Kidney epithelial cell (primary cell): ENCODE data around the gene TSSC4. TPM values are rescaled to one million over a fixed set of nuclear protein-coding genes. Genes with fewer than 3 reads are reported as not detected.

Experiments
- DNase-seq: peaks from one replicate; pipeline ENCODE4 v3.0.0-alpha.2; 2010; ENCODE audit warnings: low read depth
- H3K27me3 ChIP-seq: 2 replicates; pipeline ENCODE4 v1.6.0; 2011; ENCODE audit warnings: low read length; ENCODE audit not compliant: control insufficient read depth, insufficient read depth
- H3K36me3 ChIP-seq: 2 replicates; pipeline ENCODE4 v1.5.1; 2011; ENCODE audit warnings: low read length; ENCODE audit not compliant: control insufficient read depth, insufficient read depth
- H3K4me3 ChIP-seq: 2 replicates; pipeline ENCODE4 v1.5.1; 2011; ENCODE audit warnings: low read depth, mild to moderate bottlenecking, control low read depth, low read length
- CTCF ChIP-seq: IDR thresholded peaks from 2 replicates; pipeline ENCODE4 v1.5.1; 2011; ENCODE audit warnings: mild to moderate bottlenecking, moderate library complexity, low read length, control low read depth, inconsistent platforms; ENCODE audit not compliant: insufficient read depth, poor library complexity, severe bottlenecking
- total RNA-seq: library from RNA; depleted of rRNA; stranded (reverse); fragments of >200 nt; gene quantifications from 2 replicates; pipeline ENCODE4 v1.2.3, GENCODE V29; 2015

Gene TSSC4
- total RNA-seq, 1 donor from 2014 or later, result 62.0 TPM

GRCh38 chr11:2451336-2451735, 50.8 kb downstream of the TSSC4 start:
- DNase-seq, result no peak
- no peak overlapping the region for H3K4me3 ChIP-seq
- no peaks in the 10 kb centered on the region for H3K36me3 ChIP-seq
- no peak for TF ChIP-seq CTCF
- H3K27me3 ChIP-seq, result peaks cover 21% of the 10 kb centered on the region

- Histone ChIP-seq H3K27me3 (peaks cover 15% of the 10 kb centered on the region), H3K4me3 (no peak overlapping the region), H3K36me3 (no peaks in the 10 kb centered on the region)
- TF ChIP-seq CTCF, result no peak
- no peak for DNase-seq
Measured at GRCh38 chr11:2451916-2452315, 51.4 kb downstream of the TSSC4 start.

- Histone ChIP-seq H3K27me3 (peaks cover 12% of the 10 kb centered on the region), H3K4me3 (no peak overlapping the region), H3K36me3 (no peaks in the 10 kb centered on the region)
- no peak for DNase-seq
- no peak for TF ChIP-seq CTCF
Measured at GRCh38 chr11:2452321-2453012, 51.9 kb downstream of the TSSC4 start.

- H3K36me3 ChIP-seq, result no peaks in the 10 kb centered on the region
- no peak overlapping the region for H3K4me3 ChIP-seq
- peaks cover 5% of the 10 kb centered on the region for H3K27me3 ChIP-seq
- DNase-seq, result no peak
- no peak for TF ChIP-seq CTCF
Measured at GRCh38 chr11:2453436-2453835, 52.9 kb downstream of the TSSC4 start.

Other genes starting within 250 kb of the TSSC4 start
- not detected in 2 replicates for gene INS, start 239.5 kb upstream of the TSSC4 start, total RNA-seq
- gene TH, start 228.9 kb upstream of the TSSC4 start, total RNA-seq, result not detected in 2 replicates
- gene ASCL2, start 130.2 kb upstream of the TSSC4 start, total RNA-seq, result 0.21 TPM in 1 of 2 replicates, not detected in the other
- not detected in 2 replicates for gene C11orf21, start 98.8 kb upstream of the TSSC4 start, total RNA-seq
- 0.46 TPM in 1 of 2 replicates, not detected in the other for gene TSPAN32, start 98.7 kb upstream of the TSSC4 start, total RNA-seq
- 216 and 263 TPM in 2 replicates for gene CD81, start 23.4 kb upstream of the TSSC4 start, total RNA-seq
- not detected in 2 replicates for gene TRPM5, start 43.8 kb downstream of the TSSC4 start, total RNA-seq
- 2.3 and 2.8 TPM in 2 replicates for gene KCNQ1, start 44.3 kb downstream of the TSSC4 start, total RNA-seq